Caco-2 (cell line): ENCODE results near the gene KIF6. TPM values are rescaled to one million over a fixed set of nuclear protein-coding genes. Genes with fewer than 3 reads are reported as not detected.

ENCODE experiments used
- BruUV-seq: library from RNA; stranded (reverse); fragments of 400-500 nt; replicated peaks from 2 replicates; lab custom pipeline; 2021; lab: Mats Ljungman, UMichigan
- CTCF ChIA-PET: fragments of 300-600 bp; sonication (Branson Sonifier 250); formaldehyde crosslinking; loops from one replicate; lab custom pipeline; 2022; ENCODE audit warnings: antibody characterized with exemption; lab: Charles Lee
- POLR2A ChIA-PET: fragments of 300-600 bp; sonication (Branson Sonifier 250); formaldehyde crosslinking; loops from one replicate; lab custom pipeline; 2022; ENCODE audit warnings: antibody characterized with exemption; lab: Charles Lee
- DNase-seq, 2 experiments: peaks; one replicate each; pipeline versions ENCODE4 v3.0.0 to v3.0.0-alpha.2; 2020 to 2022
- H3K27me3 ChIP-seq: replicated peaks from 2 replicates; pipeline ENCODE4 v1.6.0; 2011; ENCODE audit warnings: low read length; ENCODE audit not compliant: control insufficient read depth, insufficient read depth
- H3K36me3 ChIP-seq: 2 replicates; pipeline ENCODE4 v1.5.1; 2011; ENCODE audit warnings: low read length; ENCODE audit not compliant: control insufficient read depth, insufficient read depth
- H3K4me1 ChIP-seq: fragments of 250-450 bp; sonication (Bioruptor Pico); 2 replicates; pipeline ENCODE4 v1.5.1; 2020; ENCODE audit warnings: mild to moderate bottlenecking
- H3K4me3 ChIP-seq: 2 replicates; pipeline ENCODE4 v1.5.1; 2011; ENCODE audit warnings: low read depth, mild to moderate bottlenecking, control low read depth, low read length
- H3K9me3 ChIP-seq: fragments of 250-450 bp; sonication (Bioruptor Pico); 2 replicates; pipeline ENCODE4 v1.5.1; 2020; ENCODE audit warnings: mild to moderate bottlenecking, moderate library complexity
- H3K27ac Mint-ChIP-seq: one replicate; pipeline ENCODE4 v1.8.0; 2022; ENCODE audit warnings: mixed read lengths; ENCODE audit not compliant: unreplicated experiment
- H3K27me3 Mint-ChIP-seq: one replicate; pipeline ENCODE4 v1.8.0; 2022; ENCODE audit warnings: mixed read lengths; ENCODE audit not compliant: insufficient read depth, unreplicated experiment
- H3K36me3 Mint-ChIP-seq: one replicate; pipeline ENCODE4 v1.8.0; 2022; ENCODE audit warnings: mild to moderate bottlenecking, mixed read lengths; ENCODE audit not compliant: insufficient read depth, unreplicated experiment
- H3K4me1 Mint-ChIP-seq: one replicate; pipeline ENCODE4 v1.8.0; 2022; ENCODE audit warnings: low read depth, mixed read lengths; ENCODE audit not compliant: unreplicated experiment
- H3K4me3 Mint-ChIP-seq: one replicate; pipeline ENCODE4 v1.8.0; 2022; ENCODE audit warnings: mild to moderate bottlenecking, moderate library complexity, mixed read lengths; ENCODE audit not compliant: unreplicated experiment
- H3K9me3 Mint-ChIP-seq: one replicate; pipeline ENCODE4 v1.8.0; 2022; ENCODE audit warnings: mixed read lengths; ENCODE audit not compliant: unreplicated experiment
- intact Hi-C: fragments of 100-400 bp; cut with micrococcal nuclease; formaldehyde crosslinking; loops from one replicate; pipeline ENCODE4 v1.10.0; 2022; ENCODE audit not compliant: unreplicated experiment
- total RNA-seq: library from RNA; stranded (reverse); gene quantifications from 2 replicates; pipeline ENCODE4 v1.2.3, GENCODE V29; 2022
- TF ChIP-seq, protein P1 (sequence below), 2 experiments: fragments of 200-600 bp in 1 of 2; IDR thresholded peaks; 1 replicate in 1 of 2; 2 replicates in 1 of 2; pipeline versions ENCODE4 v1.5.1 to v1.8.0; 2011 to 2022; ENCODE audit warnings: antibody characterized with exemption in 1 of 2, control low read depth in 1 of 2, inconsistent platforms in 1 of 2, low read depth in 1 of 2, low read length in 1 of 2, mild to moderate bottlenecking in 1 of 2, moderate library complexity in 1 of 2; ENCODE audit not compliant: insufficient read depth in 1 of 2, severe bottlenecking in 1 of 2, unreplicated experiment in 1 of 2

KIF6 gene
- total RNA-seq, 1 experiment from 2014 or later = not detected

DNA sequence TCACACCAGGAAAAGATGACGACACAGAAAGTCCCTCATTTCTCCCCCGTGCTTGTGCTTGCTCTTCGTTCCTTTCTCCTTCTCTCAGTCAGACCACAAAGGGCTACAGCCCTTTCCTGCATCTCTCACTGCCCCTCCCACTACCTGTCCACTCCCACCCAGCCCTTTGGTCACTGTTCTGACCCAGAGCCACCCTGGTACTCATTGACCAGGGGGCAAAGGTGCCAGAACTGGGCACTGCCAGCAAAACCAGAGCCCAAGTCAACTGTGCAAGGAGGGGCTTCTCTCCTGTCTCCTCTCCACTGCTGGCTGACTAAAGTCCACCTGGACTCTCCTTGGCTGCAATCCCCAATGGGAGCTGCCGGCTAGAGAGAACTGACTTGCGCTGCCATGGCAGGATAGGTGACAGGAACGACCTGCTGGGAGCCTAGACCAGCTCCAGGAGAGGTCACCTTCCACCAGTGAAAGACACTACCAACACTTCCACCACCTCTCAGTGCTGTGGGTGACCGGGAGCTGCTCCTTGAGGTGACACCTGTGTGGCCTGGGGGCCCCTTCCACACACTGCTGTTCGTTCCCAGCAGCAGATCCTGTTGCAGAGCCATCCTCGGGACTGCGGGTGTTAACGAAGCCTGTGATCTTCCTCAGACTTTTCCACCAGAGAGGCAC is 443.8 kb downstream of the KIF6 start:
- no peak for DNase-seq
- Mint-ChIP-seq H3K4me3 (no peak overlapping the region), H3K27me3 (no peaks in the 10 kb centered on the region), H3K9me3 (no peaks in the 10 kb centered on the region), H3K4me1 (peaks cover 14% of the 10 kb centered on the region), H3K36me3 (no peaks in the 10 kb centered on the region), H3K27ac (no peak overlapping the region)
- Histone ChIP-seq H3K36me3 (no peaks in the 10 kb centered on the region), H3K27me3 (no peaks in the 10 kb centered on the region), H3K4me1 (peaks cover 10% of the 10 kb centered on the region), H3K4me3 (no peak overlapping the region), H3K9me3 (no peaks in the 10 kb centered on the region)
- BruUV-seq = no TSS peak
- intact Hi-C loops = no loop called here
- CTCF ChIA-PET = interaction anchor here (1.3 kb wide), 1 partner anchor 21 kb away, joined by 6 read pairs; no protein-coding TSS in a partner anchor
- TF ChIP-seq, protein P1, sequence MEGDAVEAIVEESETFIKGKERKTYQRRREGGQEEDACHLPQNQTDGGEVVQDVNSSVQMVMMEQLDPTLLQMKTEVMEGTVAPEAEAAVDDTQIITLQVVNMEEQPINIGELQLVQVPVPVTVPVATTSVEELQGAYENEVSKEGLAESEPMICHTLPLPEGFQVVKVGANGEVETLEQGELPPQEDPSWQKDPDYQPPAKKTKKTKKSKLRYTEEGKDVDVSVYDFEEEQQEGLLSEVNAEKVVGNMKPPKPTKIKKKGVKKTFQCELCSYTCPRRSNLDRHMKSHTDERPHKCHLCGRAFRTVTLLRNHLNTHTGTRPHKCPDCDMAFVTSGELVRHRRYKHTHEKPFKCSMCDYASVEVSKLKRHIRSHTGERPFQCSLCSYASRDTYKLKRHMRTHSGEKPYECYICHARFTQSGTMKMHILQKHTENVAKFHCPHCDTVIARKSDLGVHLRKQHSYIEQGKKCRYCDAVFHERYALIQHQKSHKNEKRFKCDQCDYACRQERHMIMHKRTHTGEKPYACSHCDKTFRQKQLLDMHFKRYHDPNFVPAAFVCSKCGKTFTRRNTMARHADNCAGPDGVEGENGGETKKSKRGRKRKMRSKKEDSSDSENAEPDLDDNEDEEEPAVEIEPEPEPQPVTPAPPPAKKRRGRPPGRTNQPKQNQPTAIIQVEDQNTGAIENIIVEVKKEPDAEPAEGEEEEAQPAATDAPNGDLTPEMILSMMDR (IDR thresholded peaks at IDR 0.05; ENCODE audit: insufficient read depth in 1 of 2, low read depth in 1 of 2, low read length in 1 of 2, severe bottlenecking in 1 of 2, unreplicated experiment in 1 of 2) = no peak
- POLR2A ChIA-PET = no interaction called here

DNA sequence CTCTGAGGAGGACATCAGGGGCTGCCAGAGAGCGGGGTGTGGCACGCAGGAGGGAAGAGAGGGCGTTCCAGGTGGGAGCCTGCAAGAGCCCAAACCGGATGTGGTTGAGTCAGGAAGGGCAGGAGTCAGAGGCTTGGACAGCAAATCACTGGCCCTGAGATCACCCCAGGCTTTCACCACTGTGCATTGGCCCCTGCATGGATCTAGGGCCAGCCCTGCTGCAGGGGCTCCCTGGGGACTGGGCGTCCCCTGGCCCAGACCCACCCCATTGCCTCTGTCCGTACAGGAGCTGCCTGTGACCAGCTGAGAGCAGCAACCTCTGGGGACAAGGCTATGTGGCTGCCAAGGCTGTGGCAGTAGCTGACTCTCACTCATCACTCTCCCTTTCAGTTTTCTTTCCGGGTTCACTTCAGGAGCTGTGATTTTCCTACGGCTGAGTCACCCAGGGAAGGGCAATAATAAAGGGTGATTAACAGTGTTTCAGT is 444.9 kb downstream of the KIF6 start:
- H3K4me3 ChIP-seq = no peak overlapping the region

More for the DNA sequence above, 444.9 kb downstream of the KIF6 start:
- no peaks in the 10 kb centered on the region for H3K27me3 Mint-ChIP-seq
- H3K27ac Mint-ChIP-seq = peak overlapping the region; percentile 66
- H3K4me1 ChIP-seq = peaks cover 10% of the 10 kb centered on the region
- H3K36me3 Mint-ChIP-seq = no peaks in the 10 kb centered on the region
- H3K4me3 Mint-ChIP-seq = no peak overlapping the region
- intact Hi-C loops = no loop called here
- BruUV-seq = no TSS peak
- no peak for DNase-seq
- H3K9me3 Mint-ChIP-seq = no peaks in the 10 kb centered on the region
- TF ChIP-seq, protein P1 (IDR thresholded peaks at IDR 0.05; ENCODE audit: insufficient read depth in 1 of 2, low read depth in 1 of 2, low read length in 1 of 2, severe bottlenecking in 1 of 2, unreplicated experiment in 1 of 2) = no peak
- H3K27me3 ChIP-seq = no peaks in the 10 kb centered on the region
- ChIA-PET POLR2A (interaction anchor here (0.6 kb wide), 1 partner anchor 107 kb away, joined by 3 read pairs; no protein-coding TSS in a partner anchor), CTCF (interaction anchor here (1.3 kb wide), 1 partner anchor 22 kb away, joined by 6 read pairs; no protein-coding TSS in a partner anchor)
- peaks cover 16% of the 10 kb centered on the region for H3K4me1 Mint-ChIP-seq
- H3K9me3 ChIP-seq = no peaks in the 10 kb centered on the region
- H3K36me3 ChIP-seq = no peaks in the 10 kb centered on the region

Other genes starting within 250 kb of the KIF6 start
- gene DAAM2, start 67.0 kb upstream of the KIF6 start, total RNA-seq = not detected in 2 replicates
- gene MOCS1, start 209.1 kb upstream of the KIF6 start, total RNA-seq = 43.4 and 44.7 TPM in 2 replicates